IPS-18c (cell line): Measurements from ENCODE around the gene ZNF70.

Source experiments
- H3K4me3 ChIP-seq: 2 replicates; pipeline ENCODE4 v1.7.0; 2013; ENCODE audit warnings: low read depth, mild to moderate bottlenecking, low read length, moderate library complexity; ENCODE audit not compliant: insufficient read depth
- H3K9me3 ChIP-seq: one replicate; pipeline ENCODE4 v1.6.1; 2013; ENCODE audit warnings: mild to moderate bottlenecking, low read length, moderate library complexity; ENCODE audit not compliant: control insufficient read depth, insufficient read depth

ZNF70 gene

DNA sequence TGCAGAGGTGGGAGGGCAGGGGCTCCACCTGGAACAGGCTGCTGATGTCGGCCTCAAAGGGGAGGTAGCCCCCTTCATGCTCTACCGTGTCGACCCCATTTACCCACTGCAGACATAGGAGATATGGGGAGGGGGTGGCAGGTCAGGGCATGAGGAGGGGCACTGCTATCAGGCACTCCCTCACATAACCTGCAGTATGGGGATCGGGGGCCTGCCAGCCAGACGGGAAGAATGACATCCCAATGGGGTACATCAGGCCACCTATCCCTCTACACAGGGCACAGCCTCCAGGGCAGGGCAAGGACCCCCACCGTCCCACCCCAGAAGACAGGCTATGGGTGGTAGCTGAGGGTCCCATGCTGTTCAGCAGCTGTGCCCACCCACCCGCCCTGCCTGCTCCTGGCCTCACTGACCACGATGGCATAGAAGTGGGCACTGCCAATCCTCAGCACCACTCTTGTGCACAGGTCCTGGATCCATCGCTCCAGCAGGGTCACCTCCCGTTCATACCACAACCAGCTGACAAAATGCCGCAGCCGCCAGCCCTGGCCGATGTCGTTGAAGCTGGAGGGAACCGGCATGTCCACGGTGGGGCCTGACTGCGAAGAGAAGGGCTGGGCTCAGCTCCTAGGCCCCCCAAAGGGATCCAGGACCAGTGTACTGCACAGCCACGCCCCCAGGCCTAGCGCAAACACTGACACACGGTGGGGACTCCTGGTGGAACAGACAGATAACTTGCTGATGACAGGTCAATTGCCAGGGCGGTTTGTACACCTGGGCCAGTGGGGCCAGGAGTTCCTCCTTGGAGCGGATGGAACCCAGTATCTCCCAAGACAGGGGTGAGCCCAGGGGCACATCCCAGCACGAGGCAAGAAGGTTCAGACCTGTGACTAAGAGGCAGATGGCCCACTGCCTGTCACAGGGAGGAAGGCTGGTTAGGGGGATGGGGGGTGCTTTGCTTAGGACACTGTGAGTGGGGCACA, 36.0 kb downstream of the ZNF70 start:
- Histone ChIP-seq H3K4me3 (no peak overlapping the region), H3K9me3 (no peaks in the 10 kb centered on the region)

DNA sequence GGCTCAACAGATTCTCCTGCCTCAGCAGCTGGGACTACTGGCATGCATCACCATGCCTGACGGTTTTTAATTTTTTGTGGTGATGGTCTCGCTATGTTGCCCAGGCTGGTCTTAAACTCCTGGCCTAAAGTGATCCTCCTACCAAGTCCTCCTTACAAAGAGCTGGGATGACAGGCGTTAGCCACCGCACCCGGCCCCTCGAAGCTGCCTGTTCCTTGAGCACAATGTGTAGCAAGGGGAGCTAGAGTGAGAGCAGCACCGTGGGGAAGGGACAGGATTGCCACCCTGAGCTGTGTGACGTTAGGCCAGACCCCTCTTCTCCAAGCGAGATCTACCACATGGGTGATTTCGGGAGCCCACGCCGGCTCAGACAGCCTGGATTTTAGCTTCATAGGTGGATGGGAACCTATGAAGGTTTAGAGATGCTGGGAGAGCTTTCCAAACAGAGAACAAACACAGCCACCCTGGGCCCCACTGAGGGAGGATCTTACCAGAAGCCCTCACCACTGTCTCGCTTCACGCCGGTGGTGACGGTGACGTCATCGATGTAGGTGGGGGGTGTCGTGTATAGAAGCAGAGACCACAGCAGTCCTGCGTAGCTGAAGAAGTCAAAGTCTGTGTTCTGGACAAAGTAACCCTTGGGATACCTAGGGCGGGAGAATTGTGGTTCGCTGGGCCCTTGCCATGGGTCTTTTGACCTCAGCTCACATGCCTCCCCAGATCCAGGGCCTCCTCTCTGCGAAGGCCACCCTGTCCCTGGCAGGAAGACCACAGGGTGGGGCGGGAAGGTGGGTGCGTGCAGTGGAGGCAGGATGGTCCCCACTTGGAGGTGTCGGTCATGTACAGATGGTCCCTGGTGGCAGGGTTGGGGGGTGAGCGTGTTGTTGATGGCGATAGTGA, 37.0 kb downstream of the ZNF70 start:
- Histone ChIP-seq H3K9me3 (no peaks in the 10 kb centered on the region), H3K4me3 (no peak overlapping the region)

GRCh38 chr22:23712256-23712655, 38.7 kb downstream of the ZNF70 start:
- H3K9me3 ChIP-seq = no peaks in the 10 kb centered on the region
- no peak overlapping the region for H3K4me3 ChIP-seq

- H3K4me3 ChIP-seq = no peak overlapping the region
These were observed 41.8 kb downstream of the ZNF70 start for GRCh38 chr22:23709107-23709506.

GRCh38 chr22:23708270-23708669, 42.6 kb downstream of the ZNF70 start:
- Histone ChIP-seq H3K4me3 (no peak overlapping the region), H3K9me3 (no peaks in the 10 kb centered on the region)

More at GRCh38 chr22:23709107-23709506, 41.8 kb downstream of the ZNF70 start:
- no peaks in the 10 kb centered on the region for H3K9me3 ChIP-seq

- H3K9me3 ChIP-seq = no peaks in the 10 kb centered on the region
- H3K4me3 ChIP-seq = no peak overlapping the region
These were observed 45.6 kb downstream of the ZNF70 start for GRCh38 chr22:23705358-23705757.

GRCh38 chr22:23704829-23705228, 46.1 kb downstream of the ZNF70 start:
- Histone ChIP-seq H3K4me3 (no peak overlapping the region), H3K9me3 (no peaks in the 10 kb centered on the region)

GRCh38 chr22:23704062-23704461, 46.9 kb downstream of the ZNF70 start:
- no peak overlapping the region for H3K4me3 ChIP-seq
- H3K9me3 ChIP-seq = no peaks in the 10 kb centered on the region

DNA sequence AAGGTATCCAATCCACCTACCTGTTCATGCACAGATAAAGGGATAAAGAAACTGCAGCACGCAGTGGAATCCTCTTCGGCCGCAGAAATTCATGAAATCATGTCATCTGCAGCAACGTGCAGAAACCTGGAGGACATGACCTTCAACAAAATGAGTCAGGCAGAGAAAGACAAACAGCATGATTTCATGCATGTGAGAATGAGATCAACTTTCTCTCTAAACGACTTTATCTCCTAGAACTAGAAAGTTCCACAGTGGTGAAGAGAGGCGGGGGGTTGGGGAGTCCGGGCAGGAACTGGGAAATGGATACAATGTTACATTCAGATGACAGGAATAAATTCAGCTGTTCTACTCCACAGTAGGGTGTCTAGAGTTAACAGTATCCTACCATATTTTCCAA, 50.2 kb downstream of the ZNF70 start:
- Histone ChIP-seq H3K9me3 (no peaks in the 10 kb centered on the region), H3K4me3 (no peak overlapping the region)

DNA sequence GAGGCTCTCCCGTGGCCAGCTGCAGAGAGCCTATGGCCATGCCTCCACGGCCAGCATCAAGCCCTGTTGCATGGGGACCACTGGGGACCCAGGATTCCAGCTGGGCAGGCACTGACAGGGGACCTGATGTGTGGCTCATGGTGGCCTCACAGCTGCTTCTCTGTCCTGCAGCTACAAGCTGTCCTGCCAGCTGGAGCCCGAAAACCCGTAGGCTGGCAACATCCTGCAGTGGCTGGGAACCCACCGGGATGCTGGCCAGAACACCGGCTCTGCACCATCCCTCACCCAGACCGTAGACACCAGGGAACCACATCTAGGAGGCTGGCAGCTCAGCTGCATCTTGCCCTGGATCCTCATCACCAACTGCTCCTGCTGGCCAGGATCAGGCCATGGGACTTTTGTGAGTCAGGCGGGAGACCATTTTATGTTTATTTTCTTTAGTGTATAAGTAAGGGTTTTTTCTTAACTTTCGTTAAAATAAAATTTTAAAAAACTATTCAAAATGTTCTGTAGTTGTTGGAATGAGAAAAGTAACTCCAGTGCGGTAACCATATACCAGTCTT, 52.2 kb downstream of the ZNF70 start:
- Histone ChIP-seq H3K9me3 (no peaks in the 10 kb centered on the region), H3K4me3 (no peak overlapping the region)

- Histone ChIP-seq H3K4me3 (no peak overlapping the region), H3K9me3 (no peaks in the 10 kb centered on the region)
These were observed 52.8 kb downstream of the ZNF70 start for GRCh38 chr22:23698094-23698493.

- H3K4me3 ChIP-seq = no peak overlapping the region
These were observed 53.6 kb downstream of the ZNF70 start for GRCh38 chr22:23697031-23697970.

GRCh38 chr22:23696326-23696851, 54.5 kb downstream of the ZNF70 start:
- H3K9me3 ChIP-seq = no peaks in the 10 kb centered on the region
- no peak overlapping the region for H3K4me3 ChIP-seq

More at GRCh38 chr22:23697031-23697970, 53.6 kb downstream of the ZNF70 start:
- H3K9me3 ChIP-seq = no peaks in the 10 kb centered on the region

DNA sequence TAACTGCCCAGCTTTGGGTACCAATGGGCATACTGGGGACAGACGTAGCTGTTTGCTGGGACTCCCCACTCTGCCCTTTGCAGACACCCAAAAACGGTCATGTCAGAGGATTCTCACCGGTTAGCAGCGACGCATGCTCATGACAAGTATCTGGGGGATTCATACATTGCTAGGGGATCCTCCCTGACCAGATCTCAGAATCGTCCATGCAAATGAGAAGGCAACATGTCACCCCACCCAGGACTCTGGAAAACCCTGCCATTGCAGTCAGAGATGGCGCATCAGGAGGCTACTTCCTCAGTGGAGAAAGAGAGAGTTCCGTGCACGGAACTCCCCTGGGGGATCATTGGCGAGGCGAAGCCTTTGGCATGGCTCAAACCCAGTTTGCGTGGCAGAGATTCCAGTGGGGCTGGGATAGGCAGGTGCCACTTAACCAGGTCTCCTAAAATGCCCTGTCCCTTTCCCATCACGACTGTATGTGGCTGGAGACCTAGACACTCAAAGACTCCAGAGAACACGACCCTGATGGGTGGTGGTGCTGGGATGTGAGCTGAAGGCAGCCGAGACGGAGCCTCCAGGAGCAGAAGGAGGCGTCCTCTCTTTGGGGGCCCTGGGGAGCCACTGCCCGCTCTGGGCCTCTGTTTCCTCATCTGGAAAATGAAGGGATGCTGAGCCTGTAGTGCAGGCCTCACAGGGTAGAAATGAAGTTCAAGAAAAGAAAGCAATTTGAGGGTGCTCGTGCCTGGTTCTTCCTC, 55.2 kb downstream of the ZNF70 start:
- Histone ChIP-seq H3K4me3 (no peak overlapping the region), H3K9me3 (no peaks in the 10 kb centered on the region)

GRCh38 chr22:23695141-23695540, 55.8 kb downstream of the ZNF70 start:
- Histone ChIP-seq H3K4me3 (no peak overlapping the region), H3K9me3 (no peaks in the 10 kb centered on the region)
